IMR-90 (cell line): Measurements from ENCODE around the gene ZNF236. TPM values are rescaled to one million over a fixed set of nuclear protein-coding genes. Genes with fewer than 3 reads are reported as not detected.

Source experiments
- ATAC-seq: fragments of 200-7000 bp; cut with Tn5 transposase; 2 replicates; pipeline ENCODE4 v1.9.1; 2020; ENCODE audit warnings: low read depth, mild to moderate bottlenecking, moderate library complexity
- BruUV-seq: library from RNA; stranded (reverse); fragments of 400-500 nt; replicated peaks from 2 replicates; lab custom pipeline; 2021; lab: Mats Ljungman, UMichigan
- CTCF ChIA-PET: fragments of 300-600 bp; formaldehyde crosslinking; extraction: SDS; loops from one replicate; lab custom pipeline; 2021; ENCODE audit warnings: antibody characterized with exemption; lab: Yijun Ruan, JAX
- POLR2A ChIA-PET: fragments of 300-600 bp; sonication (Branson Sonifier 250); formaldehyde crosslinking; loops from one replicate; lab custom pipeline; 2022; ENCODE audit warnings: antibody characterized with exemption; ENCODE audit not compliant: unreplicated experiment; lab: Charles Lee
- DNase-seq: peaks from one replicate; pipeline ENCODE4 v3.0.0; 2013
- H2AFZ ChIP-seq: replicated peaks from 2 replicates; pipeline ENCODE3; 2013; ENCODE audit warnings: low read length, mild to moderate bottlenecking; ENCODE audit not compliant: poor library complexity
- H2AK5ac ChIP-seq: 2 replicates; pipeline ENCODE4 v1.6.1; 2013; ENCODE audit warnings: low read depth, low read length, inconsistent platforms
- H2AK9ac ChIP-seq: replicated peaks from 2 replicates; pipeline ENCODE3; 2013; ENCODE audit warnings: mild to moderate bottlenecking, low read depth, low read length, moderate library complexity; ENCODE audit not compliant: poor library complexity
- H2BK120ac ChIP-seq: 2 replicates; pipeline ENCODE4 v1.6.1; 2013; ENCODE audit warnings: low read depth, low read length, inconsistent platforms
- H2BK15ac ChIP-seq: 3 replicates; pipeline ENCODE4 v1.6.1; 2013; ENCODE audit warnings: low read depth, low read length, inconsistent platforms
- H2BK20ac ChIP-seq: 2 replicates; pipeline ENCODE4 v1.6.1; 2013; ENCODE audit warnings: low read depth, mild to moderate bottlenecking, inconsistent platforms, low read length, moderate library complexity
- H2BK5ac ChIP-seq: 2 replicates; pipeline ENCODE4 v1.6.1; 2013; ENCODE audit warnings: mild to moderate bottlenecking, low read depth, low read length, inconsistent platforms; ENCODE audit not compliant: poor library complexity, severe bottlenecking
- H3K14ac ChIP-seq: replicated peaks from 2 replicates; pipeline ENCODE4 v1.6.1; 2013; ENCODE audit warnings: low read depth, low read length, inconsistent platforms
- H3K18ac ChIP-seq: 2 replicates; pipeline ENCODE4 v1.6.1; 2013; ENCODE audit warnings: low read depth, low read length, control low read depth
- H3K23ac ChIP-seq: 2 replicates; pipeline ENCODE4 v1.6.1; 2013; ENCODE audit warnings: low read depth, low read length, inconsistent platforms
- H3K27ac ChIP-seq: 2 replicates; pipeline ENCODE4 v1.5.1; 2013; ENCODE audit warnings: mild to moderate bottlenecking, control low read depth, low read length; ENCODE audit not compliant: insufficient read depth
- H3K27me3 ChIP-seq: 2 replicates; pipeline ENCODE4 v1.6.1; 2013; ENCODE audit warnings: low read length; ENCODE audit not compliant: control insufficient read depth, insufficient read depth
- H3K36me3 ChIP-seq: 2 replicates; pipeline ENCODE4 v1.6.1; 2013; ENCODE audit warnings: low read length, mixed read lengths; ENCODE audit not compliant: control insufficient read depth, insufficient read depth
- H3K4ac ChIP-seq: 2 replicates; pipeline ENCODE4 v1.6.1; 2013; ENCODE audit warnings: low read depth, low read length, inconsistent platforms
- H3K4me1 ChIP-seq: 2 replicates; pipeline ENCODE4 v1.6.1; 2013; ENCODE audit warnings: low read length, mixed read lengths; ENCODE audit not compliant: control insufficient read depth, insufficient read depth
- H3K4me2 ChIP-seq: 2 replicates; pipeline ENCODE4 v1.6.1; 2013; ENCODE audit warnings: low read depth, mild to moderate bottlenecking, control low read depth, low read length, moderate library complexity
- H3K4me3 ChIP-seq: 2 replicates; pipeline ENCODE4 v1.5.1; 2013; ENCODE audit warnings: low read depth, mild to moderate bottlenecking, control low read depth, low read length, moderate library complexity; ENCODE audit not compliant: insufficient read depth
- H3K56ac ChIP-seq: 2 replicates; pipeline ENCODE4 v1.6.1; 2013; ENCODE audit warnings: low read length, inconsistent platforms; ENCODE audit not compliant: insufficient read depth; ENCODE audit errors: extremely low read depth
- H3K79me1 ChIP-seq, 2 experiments: 2 replicates each; pipeline ENCODE4 v1.6.1; 2013; ENCODE audit warnings: low read length in 2 of 2, inconsistent platforms in 1 of 2, low read depth in 1 of 2
- H3K9ac ChIP-seq: 2 replicates; pipeline ENCODE4 v1.6.1; 2013; ENCODE audit warnings: low read depth, low read length, control low read depth
- H3K9me1 ChIP-seq: 2 replicates; pipeline ENCODE4 v1.6.1; 2013; ENCODE audit warnings: low read length, inconsistent platforms; ENCODE audit not compliant: insufficient read depth
- H3K9me3 ChIP-seq: 2 replicates; pipeline ENCODE4 v1.6.1; 2013; ENCODE audit warnings: low read length; ENCODE audit not compliant: control insufficient read depth, insufficient read depth
- H4K20me1 ChIP-seq: 2 replicates; pipeline ENCODE4 v1.6.1; 2013; ENCODE audit warnings: low read length, inconsistent platforms; ENCODE audit not compliant: insufficient read depth
- H4K5ac ChIP-seq: 2 replicates; pipeline ENCODE4 v1.6.1; 2013; ENCODE audit warnings: mild to moderate bottlenecking, low read depth, low read length, control low read depth
- H4K8ac ChIP-seq, 2 experiments: 2 replicates each; pipeline ENCODE4 v1.6.1; 2013; ENCODE audit warnings: low read depth in 2 of 2, low read length in 2 of 2, control low read depth in 1 of 2, inconsistent platforms in 1 of 2
- H4K91ac ChIP-seq: 2 replicates; pipeline ENCODE4 v1.6.1; 2013; ENCODE audit warnings: low read depth, low read length, inconsistent platforms; ENCODE audit not compliant: insufficient read depth
- BHLHE40 ChIP-seq: fragments of 150-350 bp; IDR thresholded peaks from 2 replicates; pipeline ENCODE4 v1.6.1; 2016; ENCODE audit warnings: mild to moderate bottlenecking, low read depth, low read length
- CEBPB ChIP-seq: IDR thresholded peaks from 2 replicates; pipeline ENCODE4 v1.6.1; 2012; ENCODE audit warnings: low read depth, low read length, improper control_type of control experiment
- CHD1 ChIP-seq: IDR thresholded peaks from 2 replicates; pipeline ENCODE4 v1.6.1; 2012; ENCODE audit warnings: low read depth, low read length, improper control_type of control experiment
- FOS ChIP-seq: fragments of 150-350 bp; IDR thresholded peaks from 2 replicates; pipeline ENCODE4 v1.6.1; 2016; ENCODE audit warnings: low read depth, low read length
- MAFK ChIP-seq: IDR thresholded peaks from 2 replicates; pipeline ENCODE4 v1.6.1; 2012; ENCODE audit warnings: low read depth, low read length, improper control_type of control experiment
- MAZ ChIP-seq: IDR thresholded peaks from 2 replicates; pipeline ENCODE4 v1.6.1; 2012; ENCODE audit warnings: low read depth, mild to moderate bottlenecking, low read length, improper control_type of control experiment, moderate library complexity, borderline replicate concordance
- MXI1 ChIP-seq: IDR thresholded peaks from 2 replicates; pipeline ENCODE4 v1.6.1; 2012; ENCODE audit warnings: low read depth, mild to moderate bottlenecking, low read length, moderate library complexity, borderline replicate concordance
- NFE2L2 ChIP-seq: fragments of 150-350 bp; IDR thresholded peaks from 2 replicates; pipeline ENCODE4 v1.6.1; 2016; ENCODE audit warnings: low read depth, mild to moderate bottlenecking, low read length
- POLR2A ChIP-seq: IDR thresholded peaks from 2 replicates; pipeline ENCODE4 v1.6.1; 2012; ENCODE audit warnings: mild to moderate bottlenecking, low read depth, low read length
- RAD21 ChIP-seq: IDR thresholded peaks from 2 replicates; pipeline ENCODE4 v1.6.1; 2012; ENCODE audit warnings: low read length, improper control_type of control experiment
- RCOR1 ChIP-seq: IDR thresholded peaks from 2 replicates; pipeline ENCODE4 v1.6.1; 2012; ENCODE audit warnings: mild to moderate bottlenecking, low read length, improper control_type of control experiment; ENCODE audit not compliant: insufficient replicate concordance
- RFX5 ChIP-seq: IDR thresholded peaks from 2 replicates; pipeline ENCODE4 v1.8.0; 2012; ENCODE audit warnings: low read depth, mild to moderate bottlenecking, low read length, moderate library complexity
- SMC3 ChIP-seq: fragments of 150-350 bp; IDR thresholded peaks from 2 replicates; pipeline ENCODE4 v1.6.1; 2016; ENCODE audit warnings: low read depth, mild to moderate bottlenecking, antibody characterized with exemption, low read length, moderate library complexity
- USF2 ChIP-seq: fragments of 150-350 bp; IDR thresholded peaks from 2 replicates; pipeline ENCODE4 v1.6.1; 2017; ENCODE audit warnings: mild to moderate bottlenecking, antibody characterized with exemption, low read length, low read depth
- WGBS, 2 experiments: methylation state at CpG; one replicate each; pipeline versions ENCODE4 v1.1.5 to v1.1.7; 2013; ENCODE audit warnings: missing lambda C conversion rate in 2 of 2; ENCODE audit not compliant: insufficient read length in 1 of 2; ENCODE audit errors: extremely low coverage in 2 of 2; 5-methylcytosine and 5-hydroxymethylcytosine counted together
- dilution Hi-C: fragments of 300-500 bp; cut with HindIII; formaldehyde crosslinking; loops from one replicate; pipeline ENCODE4 v1.14.3; 2018; ENCODE audit warnings: low sequenced_read_pairs; ENCODE audit not compliant: unreplicated experiment
- in situ Hi-C: fragments of 300-500 bp; cut with MboI; formaldehyde crosslinking; loops from 3 replicates; pipeline ENCODE4 v1.14.3; 2019; ENCODE audit warnings: low sequenced_read_pairs, inconsistent platforms, mixed read lengths
- intact Hi-C: fragments of 100-400 bp; cut with micrococcal nuclease; formaldehyde crosslinking; loops from 2 replicates; pipeline ENCODE4 v1.10.0; 2022
- polyA plus RNA-seq, 3 experiments: library from polyadenylated mRNA; depleted of rRNA; stranded (reverse); fragments of >200 nt; gene quantifications; 2 replicates each; pipeline ENCODE4 v1.2.3, GENCODE V29; 2012; ENCODE audit warnings: low replicate concordance in 1 of 3
- total RNA-seq: library from RNA; depleted of rRNA; stranded (reverse); fragments of >200 nt; gene quantifications from 2 replicates; pipeline ENCODE4 v1.2.3, GENCODE V29; 2012
- TF ChIP-seq, protein P1 (sequence below): fragments of 150-350 bp; IDR thresholded peaks from 2 replicates; pipeline ENCODE4 v1.6.1; 2016; ENCODE audit warnings: low read depth, mild to moderate bottlenecking, low read length, moderate library complexity, borderline replicate concordance
- TF ChIP-seq, protein P2 (sequence below): conservative IDR thresholded peaks from 2 replicates; pipeline ENCODE4 v1.5.1; 2012; ENCODE audit warnings: mild to moderate bottlenecking, low read depth, low read length, improper control_type of control experiment

Gene ZNF236
- total and polyA plus RNA-seq, 2 of the 4 experiments (the other 2 are of a cell fraction) = 3.6 to 9.7 TPM

GRCh38 chr18:77005651-77006195 lies 183.4 kb downstream of the ZNF236 start:
- H3K9ac ChIP-seq = no peak overlapping the region
- H4K91ac ChIP-seq = no peak overlapping the region
- CTCF ChIA-PET = no interaction called here
- in situ Hi-C loops = no loop called here
- TF ChIP-seq MAZ (no peak), POLR2A (no peak), RCOR1 (no peak), MAFK (no peak), RFX5 (no peak), CHD1 (no peak), BHLHE40 (no peak), FOS (no peak), SMC3 (no peak), USF2 (no peak), NFE2L2 (no peak), RAD21 (no peak), MXI1 (no peak), CEBPB (no peak)
- TF ChIP-seq, protein P1, sequence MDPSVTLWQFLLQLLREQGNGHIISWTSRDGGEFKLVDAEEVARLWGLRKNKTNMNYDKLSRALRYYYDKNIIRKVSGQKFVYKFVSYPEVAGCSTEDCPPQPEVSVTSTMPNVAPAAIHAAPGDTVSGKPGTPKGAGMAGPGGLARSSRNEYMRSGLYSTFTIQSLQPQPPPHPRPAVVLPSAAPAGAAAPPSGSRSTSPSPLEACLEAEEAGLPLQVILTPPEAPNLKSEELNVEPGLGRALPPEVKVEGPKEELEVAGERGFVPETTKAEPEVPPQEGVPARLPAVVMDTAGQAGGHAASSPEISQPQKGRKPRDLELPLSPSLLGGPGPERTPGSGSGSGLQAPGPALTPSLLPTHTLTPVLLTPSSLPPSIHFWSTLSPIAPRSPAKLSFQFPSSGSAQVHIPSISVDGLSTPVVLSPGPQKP = no peak
- TF ChIP-seq, protein P2, sequence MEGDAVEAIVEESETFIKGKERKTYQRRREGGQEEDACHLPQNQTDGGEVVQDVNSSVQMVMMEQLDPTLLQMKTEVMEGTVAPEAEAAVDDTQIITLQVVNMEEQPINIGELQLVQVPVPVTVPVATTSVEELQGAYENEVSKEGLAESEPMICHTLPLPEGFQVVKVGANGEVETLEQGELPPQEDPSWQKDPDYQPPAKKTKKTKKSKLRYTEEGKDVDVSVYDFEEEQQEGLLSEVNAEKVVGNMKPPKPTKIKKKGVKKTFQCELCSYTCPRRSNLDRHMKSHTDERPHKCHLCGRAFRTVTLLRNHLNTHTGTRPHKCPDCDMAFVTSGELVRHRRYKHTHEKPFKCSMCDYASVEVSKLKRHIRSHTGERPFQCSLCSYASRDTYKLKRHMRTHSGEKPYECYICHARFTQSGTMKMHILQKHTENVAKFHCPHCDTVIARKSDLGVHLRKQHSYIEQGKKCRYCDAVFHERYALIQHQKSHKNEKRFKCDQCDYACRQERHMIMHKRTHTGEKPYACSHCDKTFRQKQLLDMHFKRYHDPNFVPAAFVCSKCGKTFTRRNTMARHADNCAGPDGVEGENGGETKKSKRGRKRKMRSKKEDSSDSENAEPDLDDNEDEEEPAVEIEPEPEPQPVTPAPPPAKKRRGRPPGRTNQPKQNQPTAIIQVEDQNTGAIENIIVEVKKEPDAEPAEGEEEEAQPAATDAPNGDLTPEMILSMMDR = no peak
- H2AK9ac ChIP-seq = no peak overlapping the region
- no peak overlapping the region for H2BK5ac ChIP-seq
- no peak overlapping the region for H2BK15ac ChIP-seq
- no peaks in the 10 kb centered on the region for H4K20me1 ChIP-seq
- DNase-seq (no peak), ATAC-seq (no peak)
- H3K4ac ChIP-seq = no peak overlapping the region
- H3K9me3 ChIP-seq = no peaks in the 10 kb centered on the region
- H2AK5ac ChIP-seq = no peak overlapping the region
- no peaks in the 10 kb centered on the region for H3K9me1 ChIP-seq
- no peak overlapping the region for H2BK20ac ChIP-seq
- POLR2A ChIA-PET = no interaction called here
- H3K56ac ChIP-seq = no peak overlapping the region
- H3K36me3 ChIP-seq = no peaks in the 10 kb centered on the region
- peaks cover 7% of the 10 kb centered on the region for H3K27me3 ChIP-seq
- H3K23ac ChIP-seq = no peak overlapping the region
- H3K4me2 ChIP-seq = no peak overlapping the region
- H3K14ac ChIP-seq = no peak overlapping the region
- no peak overlapping the region for H3K18ac ChIP-seq
- 88% methylated on average over 4 of the region's 11 CpGs; no CpG with 5 or more reads in 1 of the 2 experiments for WGBS, 2 experiments
- no TSS peak for BruUV-seq
- dilution Hi-C loops = no loop called here
- H4K8ac ChIP-seq = no peak overlapping the region
- peaks cover 2% of the 10 kb centered on the region; the same call in 1 of the 2 replicates for H3K4me1 ChIP-seq
- no peak overlapping the region for H4K5ac ChIP-seq
- H2AFZ ChIP-seq = no peak overlapping the region
- no peak overlapping the region for H3K4me3 ChIP-seq
- no peak overlapping the region for H3K27ac ChIP-seq
- H3K79me1 ChIP-seq = no peaks in the 10 kb centered on the region
- intact Hi-C loops = no loop called here
- no peak overlapping the region for H2BK120ac ChIP-seq
